GM18868 (cell line): ENCODE data around the gene CDC123.
"Not testable (repeated sequence)": the region's sequence is repeated elsewhere in the genome, so short reads cannot be mapped to it uniquely, and the experiment has no call there.

ENCODE experiments used
- ATAC-seq: cut with Tn5 transposase; IDR thresholded peaks from one replicate; pipeline ENCODE4 v1.9.1; 2021; ENCODE audit warnings: mild to moderate bottlenecking, moderate library complexity; ENCODE audit not compliant: unreplicated experiment

CDC123 gene

DNA sequence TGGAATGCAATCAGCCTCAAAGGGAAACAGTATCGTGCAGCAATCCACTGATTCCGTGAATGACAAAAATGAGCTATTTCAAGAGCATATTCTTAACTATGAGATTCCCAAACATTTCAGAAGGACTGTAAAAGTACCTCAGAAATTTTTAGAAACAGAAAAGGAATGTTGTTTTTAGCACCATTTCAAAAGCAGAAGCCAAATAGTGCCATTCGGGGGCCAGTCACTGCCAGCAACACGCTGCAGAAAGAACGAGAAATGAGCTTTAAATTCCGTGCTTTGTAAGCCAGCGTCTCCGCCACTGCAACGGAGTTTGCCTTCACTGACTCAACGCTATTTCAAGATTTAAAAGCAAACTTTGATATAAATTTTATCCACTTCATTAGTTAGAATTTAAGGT, 6.6 kb upstream of the CDC123 start:
- ATAC-seq = no peak

DNA sequence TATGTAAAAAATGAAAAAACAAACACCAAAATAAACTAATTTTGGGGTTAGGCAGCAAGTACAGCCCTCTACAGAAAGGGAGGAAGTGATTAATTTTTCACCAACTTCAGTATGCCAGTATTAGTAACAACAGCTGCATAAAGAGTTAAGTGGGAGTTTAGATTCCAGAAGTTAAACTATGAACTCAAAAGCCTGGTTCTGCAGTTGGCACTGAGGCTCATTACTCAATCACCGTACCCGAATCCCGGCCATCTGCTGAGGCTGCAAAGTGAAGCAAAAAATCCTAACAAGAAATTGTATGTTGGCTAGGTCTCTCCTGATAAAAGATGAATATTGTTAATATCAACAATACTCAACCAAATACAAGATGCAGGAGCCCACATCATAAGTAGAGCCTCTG, 4.3 kb upstream of the CDC123 start:
- ATAC-seq = no peak

DNA sequence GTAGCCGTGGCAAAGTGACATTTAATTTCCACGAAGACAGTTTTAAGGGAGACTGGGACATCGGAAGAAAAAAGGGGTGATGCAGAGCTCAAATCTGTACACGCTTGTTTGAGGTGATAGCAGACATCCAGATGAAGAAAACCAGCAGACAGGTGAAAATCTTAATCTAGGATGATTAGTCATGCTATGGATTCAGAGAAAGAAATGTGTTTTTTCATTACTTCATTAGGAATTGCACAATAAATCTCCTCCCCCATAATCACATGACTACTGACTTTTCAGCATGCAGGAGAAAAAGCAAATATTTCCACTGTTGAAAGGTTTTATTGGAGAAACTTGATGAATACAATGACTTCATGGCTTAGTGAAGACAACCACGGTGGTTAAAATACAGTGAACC, 2.8 kb upstream of the CDC123 start:
- no peak for ATAC-seq

DNA sequence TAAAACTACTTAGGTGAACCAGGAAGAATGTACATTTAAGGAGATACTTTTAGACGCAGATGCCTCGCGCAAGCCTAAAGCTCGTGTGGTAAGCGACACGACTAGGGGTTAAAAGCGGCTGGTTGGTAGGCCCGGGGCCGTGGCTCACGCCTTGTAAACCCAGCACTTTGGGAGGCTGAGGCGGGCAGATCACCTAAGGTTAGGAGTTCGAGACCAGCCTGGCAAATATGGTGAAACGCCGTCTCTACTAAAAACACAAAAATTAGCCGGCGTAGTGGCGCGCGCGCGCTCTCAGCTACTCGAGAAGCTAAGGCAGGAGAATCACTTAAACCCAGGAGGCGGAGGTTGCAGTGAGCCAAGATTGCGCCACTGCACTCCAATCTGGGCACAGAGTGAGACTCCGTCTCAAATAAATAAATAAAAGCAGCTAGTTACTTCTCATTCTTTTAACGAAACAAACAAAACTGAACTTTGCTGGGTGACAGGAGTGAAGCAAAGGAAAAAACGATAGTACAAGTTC, 1.2 kb upstream of the CDC123 start:
- no peak for ATAC-seq

DNA sequence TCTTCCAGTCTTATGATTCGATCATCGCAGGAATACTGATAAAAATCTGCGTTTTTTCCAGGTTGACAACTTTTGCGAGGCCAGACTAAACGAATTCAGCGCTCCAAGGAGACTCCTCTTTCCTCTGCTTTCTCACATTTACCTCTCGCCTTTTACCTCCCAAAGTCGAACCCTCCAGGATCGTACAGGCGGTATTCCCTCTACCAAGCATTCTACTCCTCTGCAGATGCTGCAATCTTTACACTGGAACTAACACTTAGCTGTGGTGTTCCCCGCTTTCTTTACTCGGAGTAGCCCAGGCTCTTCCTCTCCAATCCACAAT, 746 bp upstream of the CDC123 start:
- peak; percentile 10 for ATAC-seq

DNA sequence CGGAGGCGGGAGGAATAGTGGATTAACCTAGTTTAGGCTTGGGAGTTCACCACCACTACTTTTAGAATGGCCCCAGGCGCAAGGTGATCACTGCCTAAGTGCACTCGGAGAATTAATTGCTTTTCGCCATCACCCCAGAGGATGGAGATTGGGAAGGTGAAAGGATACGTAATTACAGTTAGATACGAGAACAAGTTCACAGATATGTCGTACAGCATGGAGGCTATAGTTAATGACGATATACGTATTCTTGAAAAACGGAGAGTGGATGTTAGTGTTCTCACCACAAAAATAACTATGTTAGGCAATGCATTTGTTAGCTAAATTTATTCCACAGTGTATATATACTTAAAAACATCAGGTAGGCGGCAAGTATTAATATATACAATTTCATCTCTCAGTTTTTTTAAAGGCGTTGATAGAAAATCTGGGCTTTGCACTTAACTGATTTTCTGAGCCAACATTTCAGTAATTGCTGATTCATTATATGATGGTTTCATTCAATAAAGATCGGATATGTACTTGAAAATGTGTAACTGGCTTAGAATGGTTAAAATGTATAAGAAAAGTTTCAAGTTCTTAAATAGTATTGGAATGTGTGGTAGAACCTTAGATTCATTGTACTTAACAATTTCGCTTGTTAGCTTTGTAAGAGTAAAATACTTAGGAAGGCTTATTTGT, 683 bp downstream of the CDC123 start:
- no peak for ATAC-seq

DNA sequence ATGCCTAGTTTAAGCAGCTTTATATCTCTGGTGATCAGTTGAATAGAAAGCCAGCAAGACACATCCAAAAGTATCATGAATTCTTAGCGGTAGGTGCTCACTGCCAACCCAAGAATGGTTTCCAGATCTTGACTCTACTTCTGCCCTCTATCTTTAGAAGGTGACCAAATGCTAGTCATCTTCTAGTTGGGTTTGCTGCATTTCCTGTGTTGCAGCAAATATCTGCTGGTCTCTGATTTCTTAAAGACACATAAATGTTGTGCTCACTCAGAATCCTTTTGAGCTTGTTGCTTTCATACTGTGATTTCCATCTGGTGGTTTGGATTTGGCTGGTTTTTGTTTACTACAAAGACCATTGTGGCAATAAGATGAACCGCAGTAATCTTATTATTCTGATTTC, 2.2 kb downstream of the CDC123 start:
- no peak for ATAC-seq

DNA sequence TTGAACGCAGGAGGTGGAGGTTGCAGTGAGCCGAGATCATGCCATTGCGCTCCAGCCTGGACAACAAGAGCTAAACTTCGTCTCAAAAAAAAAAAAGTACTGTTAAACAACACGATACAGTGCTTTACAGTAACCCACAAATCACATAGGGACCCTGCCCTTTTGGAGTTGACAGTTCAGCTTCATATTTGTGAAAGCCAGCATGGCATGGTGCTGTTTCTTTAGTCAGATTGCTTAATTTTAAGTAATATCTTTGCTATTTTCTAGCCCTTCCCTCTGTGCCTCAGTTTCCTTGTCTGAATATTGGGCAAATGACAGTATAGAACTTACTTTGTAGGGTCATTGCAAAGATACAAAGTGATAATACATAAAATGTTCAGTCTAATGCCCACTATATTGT, 4.9 kb downstream of the CDC123 start:
- ATAC-seq = no peak

DNA sequence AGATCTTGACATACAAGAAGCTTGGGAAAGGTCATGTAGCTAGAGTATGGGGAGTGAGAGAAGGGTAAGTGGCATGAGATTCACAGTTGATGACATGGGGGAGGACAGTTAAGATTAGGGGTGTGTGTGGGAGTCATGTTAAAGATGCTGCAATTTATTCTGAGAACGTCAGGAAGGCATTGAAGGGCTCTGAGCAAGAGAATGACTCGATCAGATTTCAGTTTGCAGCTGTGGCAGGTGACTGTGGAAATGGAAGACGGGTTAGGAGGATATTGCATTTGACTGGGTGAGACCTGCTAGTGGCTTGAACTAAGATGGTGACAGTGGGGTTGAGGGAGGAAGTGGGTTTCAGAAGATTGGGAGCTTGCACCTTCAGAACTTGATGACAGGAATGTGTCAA, 5.6 kb downstream of the CDC123 start:
- ATAC-seq = no peak

DNA sequence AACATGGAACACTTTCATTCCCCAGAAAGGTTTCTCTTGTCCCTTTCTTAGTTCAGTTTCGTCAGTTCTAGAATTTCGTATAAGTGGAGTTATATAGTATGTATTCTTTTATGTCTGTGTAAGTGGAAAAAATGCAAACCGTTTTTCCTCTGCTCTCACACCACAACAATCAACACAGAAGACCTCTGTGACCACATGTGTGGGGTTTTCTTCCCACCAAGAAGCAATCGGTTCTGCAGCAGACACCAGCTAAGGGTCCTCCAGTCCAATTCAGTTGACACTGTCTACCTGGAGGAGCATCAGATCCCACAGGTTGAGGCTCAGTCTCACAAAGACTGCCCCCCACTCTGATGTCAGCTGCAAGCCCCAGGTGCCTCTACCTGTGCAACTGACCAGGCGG, 6.2 kb downstream of the CDC123 start:
- no peak for ATAC-seq

DNA sequence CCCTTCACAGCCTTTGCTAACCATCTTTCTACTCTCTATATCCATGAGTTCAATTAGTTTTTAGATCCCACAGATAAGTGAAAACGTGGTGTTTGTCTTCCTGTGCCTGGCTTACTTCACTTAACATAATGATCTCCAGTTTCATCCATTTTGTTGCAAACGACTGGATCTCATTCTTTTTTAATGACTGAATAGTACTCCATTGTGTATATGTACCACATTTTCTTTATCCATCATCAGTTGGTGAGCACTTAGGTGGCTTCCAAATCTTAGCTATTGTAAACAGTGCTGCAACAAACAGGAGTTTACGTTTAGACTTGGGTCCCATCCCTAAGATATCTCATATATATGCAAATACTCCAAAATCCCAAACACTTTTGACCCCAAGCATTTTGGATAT, 9.1 kb downstream of the CDC123 start:
- no peak for ATAC-seq

DNA sequence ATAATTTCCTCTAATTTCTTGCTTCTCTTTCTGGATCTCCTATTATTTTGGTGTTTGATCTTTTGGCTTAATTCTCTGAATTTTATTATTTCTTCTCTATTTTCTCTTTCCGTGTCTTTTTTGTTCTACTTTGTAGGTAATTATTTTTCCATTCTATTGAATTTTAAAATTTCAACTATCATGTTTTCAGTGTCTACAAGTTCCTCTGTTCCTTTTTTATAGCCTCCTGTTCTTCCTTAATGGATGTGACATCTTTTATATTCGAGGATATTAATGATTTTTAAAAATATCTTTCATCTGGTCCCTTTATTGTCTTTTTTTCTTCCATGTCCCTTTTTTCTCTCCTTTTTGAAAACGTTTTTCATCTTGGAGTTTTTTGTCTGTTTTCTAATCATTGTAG, 11.1 kb downstream of the CDC123 start:
- no peak for ATAC-seq

DNA sequence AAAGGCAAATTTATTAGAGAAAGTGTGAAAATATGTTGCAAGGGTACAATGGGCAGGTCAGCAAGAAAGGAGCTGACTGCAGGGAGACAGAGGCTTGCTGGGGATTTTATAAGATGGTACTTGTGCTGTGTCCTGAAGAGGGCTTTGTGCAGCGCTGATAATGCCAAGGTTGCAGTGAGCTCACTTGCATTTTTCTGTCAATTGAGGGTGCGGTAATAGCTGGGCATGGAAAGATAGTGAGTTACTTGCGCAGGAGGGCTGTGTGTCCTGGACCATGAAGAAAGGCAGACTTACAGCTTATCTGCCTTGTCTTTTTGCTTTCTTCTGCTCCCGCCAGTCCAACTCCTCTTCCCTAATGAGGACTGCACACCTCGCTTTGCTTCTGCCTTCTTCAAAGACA, 12.5 kb downstream of the CDC123 start:
- ATAC-seq = no peak

DNA sequence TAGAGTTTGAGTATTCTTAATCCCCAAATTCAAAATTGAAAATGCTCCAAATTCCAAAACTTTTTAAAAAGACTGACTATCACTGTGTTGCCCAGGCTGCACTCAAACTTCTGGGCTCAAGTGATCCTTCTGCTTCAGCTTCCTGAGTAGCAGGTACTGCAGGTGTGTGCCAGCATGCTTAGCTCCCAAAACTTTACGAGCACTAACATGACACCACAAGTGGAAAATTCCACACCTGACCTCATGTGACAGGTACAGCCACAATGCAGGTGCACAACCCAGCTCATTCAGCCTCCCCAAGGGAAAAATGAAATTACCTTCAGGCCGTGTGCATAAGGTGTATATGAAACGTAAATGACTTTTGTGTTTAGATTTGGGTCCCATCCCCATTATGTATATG, 16.5 kb downstream of the CDC123 start:
- no peak for ATAC-seq

DNA sequence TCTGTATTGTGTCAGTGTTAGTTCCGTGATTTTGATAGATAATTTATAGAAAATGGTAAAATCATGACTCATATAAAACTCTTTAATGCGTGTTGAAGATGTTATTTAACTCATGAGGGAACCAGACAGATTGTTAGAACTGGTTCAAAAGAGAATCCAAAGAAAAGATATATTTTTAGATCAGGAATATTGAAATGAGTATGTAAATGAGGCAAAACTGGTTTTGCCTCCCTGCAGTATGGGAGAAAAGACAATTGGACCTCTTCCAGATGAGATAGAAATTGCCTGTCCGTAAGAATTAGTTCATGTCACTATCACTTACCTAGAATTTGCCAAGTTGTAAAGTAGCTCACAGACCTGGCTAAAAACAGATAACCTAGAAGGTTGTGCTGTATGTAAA, 17.6 kb downstream of the CDC123 start:
- ATAC-seq = no peak

DNA sequence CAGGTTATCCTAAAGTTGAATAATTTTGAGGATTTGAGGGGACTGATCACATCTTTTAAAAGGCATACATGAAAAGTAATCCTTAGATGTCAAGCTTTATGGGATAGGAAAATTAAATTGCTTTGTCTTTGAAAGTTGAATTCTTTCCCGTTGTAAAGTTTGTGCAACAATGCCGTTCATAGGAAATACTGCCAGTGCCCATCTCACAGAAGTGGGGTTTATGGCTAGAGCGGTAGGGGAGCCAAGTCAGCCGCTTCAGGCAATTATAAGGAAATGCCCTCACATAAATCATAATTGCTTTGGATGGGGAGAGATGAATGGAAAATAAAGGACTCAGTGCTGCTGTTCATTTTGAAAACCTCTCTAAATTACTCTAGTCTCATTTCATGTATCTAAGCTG, 18.1 kb downstream of the CDC123 start:
- no peak for ATAC-seq

DNA sequence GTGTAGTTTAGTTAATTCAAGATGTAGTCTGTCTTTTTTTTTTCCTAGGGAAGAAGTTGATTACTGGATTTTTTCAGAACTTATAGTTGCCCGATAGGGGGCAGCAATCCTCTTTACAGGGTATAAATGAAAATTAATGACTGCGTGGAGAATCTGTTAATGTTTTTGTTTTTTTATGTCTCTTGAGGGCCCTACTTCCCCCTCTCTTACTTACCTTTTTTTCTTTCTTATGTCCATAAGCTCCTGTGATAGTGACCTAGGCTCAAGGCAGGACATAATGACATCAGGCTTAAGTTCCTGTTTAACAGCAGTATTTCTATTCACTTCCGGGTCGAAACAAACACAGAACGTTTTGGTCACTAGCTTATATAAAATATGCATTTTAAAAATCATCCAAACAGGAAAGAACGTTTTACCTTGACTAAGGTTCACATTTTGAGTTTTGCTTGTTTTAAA, 18.8 kb downstream of the CDC123 start:
- no peak for ATAC-seq

DNA sequence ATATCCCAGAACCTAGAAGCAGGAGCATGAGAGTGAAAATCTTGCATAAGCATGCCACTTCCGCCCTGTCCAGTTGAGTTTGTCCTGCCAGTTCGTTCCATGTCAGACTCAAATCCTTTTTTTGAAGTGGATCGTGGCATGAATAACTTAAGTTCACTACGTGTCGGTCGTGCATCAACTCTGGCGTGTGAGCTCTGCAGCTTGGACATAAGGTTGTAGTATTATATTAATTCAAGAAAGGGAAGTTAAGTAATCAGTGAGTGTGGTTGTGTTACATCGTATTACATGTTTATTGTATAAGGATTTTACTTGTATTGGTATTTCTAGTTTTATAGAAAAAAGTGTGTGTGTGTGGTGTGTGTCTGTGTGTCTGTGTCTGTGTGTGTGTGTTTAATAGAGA, 23.0 kb downstream of the CDC123 start:
- ATAC-seq = no peak

DNA sequence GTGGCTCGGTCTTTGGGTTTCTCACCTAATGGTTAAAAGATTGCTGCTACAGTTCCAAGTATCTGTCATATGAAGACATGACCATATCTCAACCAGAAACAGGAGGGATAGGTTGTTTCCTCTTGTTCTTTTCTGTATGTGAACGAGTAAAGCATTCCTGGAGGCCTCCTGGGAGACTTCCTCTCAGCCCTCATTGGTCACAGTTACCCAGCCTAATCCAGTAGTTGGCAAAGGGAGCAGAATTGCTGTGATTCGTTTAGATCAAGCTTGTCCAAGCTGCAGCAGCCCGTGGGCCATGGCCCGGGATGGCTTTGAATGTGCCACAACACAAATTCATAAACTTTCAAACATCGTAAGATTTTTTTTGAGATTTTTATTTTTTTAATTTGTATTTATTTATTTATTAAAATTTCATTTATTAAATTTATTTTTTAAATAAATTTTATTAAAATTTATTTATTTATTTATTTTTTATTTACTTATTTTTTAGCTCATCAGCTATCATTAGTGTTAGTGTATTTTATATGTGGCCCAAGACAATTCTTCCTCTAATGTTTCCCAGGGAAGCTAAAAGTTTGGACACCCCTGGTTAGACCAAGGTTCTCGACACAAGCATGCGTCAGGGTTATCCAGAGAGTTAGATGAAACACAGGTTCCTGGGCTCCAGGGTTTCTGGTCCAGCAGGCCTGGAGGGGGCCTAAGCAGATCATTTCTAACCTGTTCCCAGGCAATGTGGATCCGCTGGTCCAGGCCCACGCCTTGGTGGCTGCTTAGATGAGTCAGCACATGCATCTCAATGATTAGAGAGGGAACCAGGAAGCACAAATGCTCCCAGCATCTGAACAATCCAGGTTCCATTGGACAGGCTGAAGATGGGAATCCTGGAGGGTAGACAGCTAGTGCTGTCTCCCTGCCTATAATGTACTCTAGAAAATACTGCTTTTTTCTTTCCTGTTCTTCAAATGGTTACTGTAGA, 25.6 kb downstream of the CDC123 start:
- ATAC-seq = no peak

DNA sequence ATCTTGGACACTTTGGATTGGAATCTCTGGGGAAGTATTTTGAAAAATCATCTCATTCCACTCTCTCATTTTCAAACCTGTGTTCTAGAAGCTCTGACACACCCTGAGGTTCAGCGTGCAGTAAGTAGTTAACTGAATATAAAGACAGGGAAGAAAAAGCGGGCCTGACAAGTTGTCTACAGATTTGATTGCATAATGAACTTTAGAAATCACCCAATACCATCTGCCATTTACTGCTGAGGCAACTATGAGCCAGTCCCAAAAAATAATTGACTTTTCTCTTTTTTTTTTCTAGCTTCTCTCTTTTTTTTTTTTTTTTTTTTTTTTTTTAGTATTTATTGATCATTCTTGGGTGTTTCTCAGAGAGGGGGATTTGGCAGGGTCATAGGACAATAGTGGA, 29.5 kb downstream of the CDC123 start:
- ATAC-seq = no peak

DNA sequence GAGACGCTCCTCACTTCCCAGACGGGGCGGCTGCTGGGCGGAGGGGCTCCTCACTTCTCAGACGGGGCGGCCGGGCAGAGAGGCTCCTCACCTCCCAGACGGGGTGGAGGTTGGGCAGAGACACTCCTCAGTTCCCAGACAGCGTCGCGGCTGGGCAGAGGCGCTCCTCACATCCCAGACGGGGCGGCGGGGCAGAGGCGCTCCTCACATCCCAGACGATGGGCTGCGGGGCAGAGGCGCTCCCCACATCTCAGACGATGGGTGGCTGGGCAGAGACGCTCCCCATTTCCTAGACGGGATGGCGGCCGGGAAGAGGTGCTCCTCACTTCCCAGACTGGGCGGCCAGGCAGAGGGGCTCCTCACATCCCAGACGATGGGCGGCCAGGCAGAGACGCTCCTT, 30.4 kb downstream of the CDC123 start:
- ATAC-seq = not testable (repeated sequence)

DNA sequence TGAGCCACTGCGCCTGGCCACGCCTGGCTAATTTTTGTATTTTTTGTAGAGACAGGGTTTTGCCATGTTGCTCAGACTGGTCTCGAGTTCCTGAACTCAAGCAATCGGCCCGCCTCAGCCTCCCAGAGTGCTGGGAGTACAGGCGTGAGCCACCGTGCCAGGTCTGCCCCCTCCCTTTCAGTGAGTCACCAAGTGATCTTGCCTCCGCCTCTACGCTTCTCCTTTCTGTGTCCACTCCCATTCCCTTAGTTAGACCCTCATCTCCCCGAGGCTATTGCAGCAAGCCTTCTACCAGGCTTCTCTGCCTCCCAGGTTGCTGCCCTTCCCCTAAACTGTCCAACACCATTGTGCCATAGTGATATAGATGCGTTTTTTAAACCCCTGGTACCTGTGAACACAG, 32.9 kb downstream of the CDC123 start:
- ATAC-seq = no peak
